Pancreas (tissue), 10 donors: ENCODE results near the gene SHB. TPM values are rescaled to one million over a fixed set of nuclear protein-coding genes. Genes with fewer than 3 reads are reported as not detected.

ENCODE experiments used
- ATAC-seq, 4 donors: fragments of 200-7000 bp; cut with Tn5 transposase; one replicate each; pipeline versions ENCODE4 v1.8.0 to v1.9.1; 2020; ENCODE audit warnings: mild to moderate bottlenecking in 4 of 4, moderate library complexity in 4 of 4
- DNase-seq, 6 donors: peaks; one replicate each; pipeline ENCODE4 v3.0.0-alpha.2; 2020
- FAIRE-seq: peaks from 2 replicates; lab custom pipeline; 2012; peaks lifted over from hg19 to GRCh38; lab: Jason Lieb, UNC
- H3K27ac ChIP-seq, 4 donors: fragments of 200-600 bp; sonication (generic); 1 replicate in 3 of 4; 2 replicates in 1 of 4; pipeline versions ENCODE4 v1.5.0 to v1.8.0; 2020
- H3K27me3 ChIP-seq, 4 donors: fragments of 200-600 bp; one replicate each; pipeline ENCODE4 v1.8.0; 2021
- H3K36me3 ChIP-seq, 3 donors: fragments of 200-600 bp; sonication (generic) in 1 of 3; one replicate each; pipeline versions ENCODE4 v1.5.0 to v1.8.0; 2020 to 2021
- H3K4me1 ChIP-seq, 3 donors: fragments of 200-600 bp; one replicate each; pipeline ENCODE4 v1.8.0; 2021
- H3K4me3 ChIP-seq, 4 donors: fragments of 200-600 bp; sonication (generic) in 2 of 4; one replicate each; pipeline versions ENCODE4 v1.5.0 to v1.8.0; 2020 to 2021
- H3K9me3 ChIP-seq, 4 donors: fragments of 200-600 bp; one replicate each; pipeline ENCODE4 v1.8.0; 2021
- WGBS, 2 donors: extraction: QIAGEN DNeasy Blood & Tissue Kit; methylation state at CpG; one replicate each; pipeline ENCODE4 v1.1.7; 2013; 5-methylcytosine and 5-hydroxymethylcytosine counted together
- intact Hi-C, 3 donors: fragments of 100-400 bp; cut with DNase I; formaldehyde crosslinking; loops; one replicate each; pipeline versions ENCODE4 v1.11.1 to v1.14.2; 2022
- polyA plus RNA-seq, 2 donors: library from polyadenylated mRNA; stranded (reverse); fragments of 200-250 nt; gene quantifications; one replicate each; pipeline ENCODE4 v1.2.3, GENCODE V29; 2013
- total RNA-seq, 6 donors: library from RNA; stranded (reverse); fragmentation: NEBNext Ultra II Directional in 4 of 6; extraction: Animal tissue kit (Norgen Biotek cat#: 25700) in 4 of 6; gene quantifications; one replicate each; pipeline versions ENCODE4 v1.2.1 to v1.2.4, GENCODE V29; 2021 to 2023
- TF ChIP-seq, protein P1 (sequence below), 4 donors: fragments of 200-600 bp; sonication (generic) in 3 of 4; IDR thresholded peaks; one replicate each; pipeline versions ENCODE4 v1.5.0 to v1.8.0; 2021; ENCODE audit warnings: antibody characterized with exemption in 4 of 4
- donor health status: healthy with polysubstance abuse.
- donor health status: DM: no; HTN: no; CAD: no; lungs with moderate emphysema.
- donor health status: DM: no; HTN: no; CAD: no.
- donor health status: control.
- donor health status: control.
- donor health status: Bipolar disorder and iron deficiency.
- donor health status: DM: yes; HTN: yes; CAD: no.
- donor health status: DM: no; HTN: no; CAD: no.
- donor health status: DM: no; HTN: no; CAD: no.
- donor health status: DM: yes; HTN: yes; CAD: no.

SHB gene
- total and polyA plus RNA-seq, 8 donors, result 11.5 to 24.2 (median 19.2) TPM

DNA sequence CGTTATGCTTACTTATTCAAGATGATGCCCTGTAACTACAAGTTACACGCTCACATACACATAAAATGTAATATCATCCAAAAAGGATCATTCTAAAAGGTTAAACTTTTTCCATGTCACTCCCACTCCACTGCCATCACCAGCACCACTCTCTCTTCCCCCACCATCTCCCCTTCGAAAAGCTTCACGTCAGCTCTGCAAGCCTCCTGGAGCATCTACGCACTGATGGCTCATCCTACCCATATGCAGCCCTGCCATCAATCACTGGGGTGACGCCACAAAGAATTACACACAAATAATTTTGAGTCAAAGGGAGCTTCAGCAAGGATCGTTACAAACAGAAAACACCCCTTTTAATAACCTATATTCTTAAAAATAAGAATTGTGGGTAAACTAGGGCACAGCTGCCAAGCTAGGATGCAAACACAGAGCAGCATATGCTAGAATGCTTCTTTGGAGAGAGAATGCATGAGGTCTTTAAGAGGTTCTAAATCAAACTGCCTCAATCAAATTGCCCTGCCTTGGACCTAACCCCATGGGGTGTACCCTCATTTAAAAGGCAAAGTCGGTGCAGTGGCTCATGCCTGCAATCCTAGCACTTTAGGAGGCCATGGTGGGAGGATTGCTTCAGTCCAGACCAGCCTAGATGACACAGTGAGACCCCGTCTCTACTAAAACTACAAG is 56.1 kb downstream of the SHB start:
- WGBS, 2 donors, result 90 to 91% methylated on average over 9 of the region's 9 CpGs
- H3K4me3 ChIP-seq, result no peak overlapping the region
- no peaks in the 10 kb centered on the region for H3K9me3 ChIP-seq
- ATAC-seq (no peak), FAIRE-seq (no peak), DNase-seq (no peak)
- peaks cover 7 to 19% (median 12%) of the 10 kb centered on the region in 3 donors for H3K4me1 ChIP-seq
- H3K36me3 ChIP-seq, result peaks cover 0 to 15% (median 4%) of the 10 kb centered on the region in 3 donors
- H3K27me3 ChIP-seq, result no peaks in the 10 kb centered on the region
- TF ChIP-seq, protein P1, sequence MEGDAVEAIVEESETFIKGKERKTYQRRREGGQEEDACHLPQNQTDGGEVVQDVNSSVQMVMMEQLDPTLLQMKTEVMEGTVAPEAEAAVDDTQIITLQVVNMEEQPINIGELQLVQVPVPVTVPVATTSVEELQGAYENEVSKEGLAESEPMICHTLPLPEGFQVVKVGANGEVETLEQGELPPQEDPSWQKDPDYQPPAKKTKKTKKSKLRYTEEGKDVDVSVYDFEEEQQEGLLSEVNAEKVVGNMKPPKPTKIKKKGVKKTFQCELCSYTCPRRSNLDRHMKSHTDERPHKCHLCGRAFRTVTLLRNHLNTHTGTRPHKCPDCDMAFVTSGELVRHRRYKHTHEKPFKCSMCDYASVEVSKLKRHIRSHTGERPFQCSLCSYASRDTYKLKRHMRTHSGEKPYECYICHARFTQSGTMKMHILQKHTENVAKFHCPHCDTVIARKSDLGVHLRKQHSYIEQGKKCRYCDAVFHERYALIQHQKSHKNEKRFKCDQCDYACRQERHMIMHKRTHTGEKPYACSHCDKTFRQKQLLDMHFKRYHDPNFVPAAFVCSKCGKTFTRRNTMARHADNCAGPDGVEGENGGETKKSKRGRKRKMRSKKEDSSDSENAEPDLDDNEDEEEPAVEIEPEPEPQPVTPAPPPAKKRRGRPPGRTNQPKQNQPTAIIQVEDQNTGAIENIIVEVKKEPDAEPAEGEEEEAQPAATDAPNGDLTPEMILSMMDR (IDR thresholded peaks at IDR 0.05), result no peak
- no peak overlapping the region for H3K27ac ChIP-seq
- intact Hi-C loops, result loop anchor here in 1 of 3 donors (10.0 kb wide), 1 partner anchor 48 kb away; no protein-coding TSS in a partner anchor

DNA sequence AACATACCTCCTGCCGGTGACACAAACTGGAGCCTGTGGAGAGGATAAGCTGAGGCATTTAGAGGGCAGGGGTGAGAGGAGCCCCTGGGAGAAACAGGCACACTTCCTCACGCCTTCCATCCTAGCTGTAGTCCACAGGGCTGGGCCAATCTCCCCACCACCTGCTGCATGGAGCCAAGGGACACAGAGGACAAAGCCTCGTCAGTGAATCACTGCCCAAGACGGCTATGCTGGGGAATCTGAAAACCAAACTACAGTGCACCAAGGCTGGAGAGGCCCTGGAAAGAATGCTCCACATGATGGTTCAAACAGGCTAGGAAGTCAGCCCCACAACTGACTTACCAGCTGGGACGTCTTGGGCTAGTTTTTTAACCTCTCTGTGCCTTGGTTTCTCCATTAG is 57.0 kb downstream of the SHB start:
- intact Hi-C loops, result loop anchor here in 1 of 3 donors (10.0 kb wide), 1 partner anchor 47 kb away; no protein-coding TSS in a partner anchor
- H3K4me1 ChIP-seq, result peaks cover 7 to 16% (median 10%) of the 10 kb centered on the region in 3 donors
- no peaks in the 10 kb centered on the region for H3K9me3 ChIP-seq
- no peaks in the 10 kb centered on the region for H3K27me3 ChIP-seq
- 85 to 90% methylated on average over 5 of the region's 5 CpGs for WGBS, 2 donors
- ATAC-seq (no peak), FAIRE-seq (no peak), DNase-seq (no peak)
- TF ChIP-seq, protein P1 (IDR thresholded peaks at IDR 0.05), result no peak
- no peak overlapping the region for H3K27ac ChIP-seq
- peaks cover 0 to 15% (median 4%) of the 10 kb centered on the region in 3 donors for H3K36me3 ChIP-seq
- no peak overlapping the region for H3K4me3 ChIP-seq

DNA sequence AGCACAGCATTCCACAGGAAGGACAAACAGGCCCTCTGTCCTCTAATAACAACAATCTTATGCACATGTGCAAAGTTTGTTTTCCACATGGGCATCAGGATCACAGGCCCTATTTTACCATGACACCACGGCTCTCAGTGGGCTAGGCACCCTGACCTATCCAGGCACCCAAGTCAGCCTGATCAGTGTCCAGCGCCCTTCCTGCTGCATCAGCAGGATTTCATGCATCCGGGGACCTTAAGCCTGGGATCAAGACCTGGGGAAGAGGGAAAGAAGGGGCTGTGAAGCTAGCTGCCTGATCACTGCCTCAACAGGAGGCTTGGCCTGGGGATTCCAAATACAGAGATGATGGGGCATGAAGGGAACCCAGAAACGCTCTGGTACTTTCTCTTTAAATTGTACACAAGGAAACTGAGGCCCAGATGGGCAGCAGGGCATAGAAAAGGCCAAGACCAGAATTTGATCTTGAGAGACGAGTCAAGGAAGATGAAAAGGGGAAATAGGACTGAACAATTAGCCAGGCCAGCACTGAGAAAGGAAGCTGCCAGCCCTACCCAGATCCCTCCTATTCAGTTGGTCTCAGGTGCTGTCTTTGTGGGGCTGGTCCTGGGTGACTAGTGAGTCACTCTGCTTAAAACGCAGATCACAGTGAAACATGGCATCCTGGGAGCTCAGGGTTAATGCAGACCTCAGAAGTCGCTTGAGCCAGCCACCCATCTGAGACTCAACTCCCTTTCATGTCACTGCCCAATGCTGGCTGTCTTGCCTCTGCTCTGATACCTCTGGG is 57.9 kb downstream of the SHB start:
- Histone ChIP-seq H3K9me3 (no peaks in the 10 kb centered on the region), H3K27me3 (no peaks in the 10 kb centered on the region), H3K4me3 (no peak overlapping the region), H3K27ac (no peak overlapping the region), H3K36me3 (peaks cover 0 to 15% (median 4%) of the 10 kb centered on the region in 3 donors), H3K4me1 (peaks cover 1 to 12% (median 7%) of the 10 kb centered on the region in 3 donors)
- intact Hi-C loops, result loop anchor here in 1 of 3 donors (10.0 kb wide), 1 partner anchor 46 kb away; no protein-coding TSS in a partner anchor
- 86 to 92% methylated on average over 7 of the region's 7 CpGs for WGBS, 2 donors
- DNase-seq (no peak), ATAC-seq (no peak), FAIRE-seq (no peak)
- TF ChIP-seq, protein P1 (IDR thresholded peaks at IDR 0.05), result no peak

DNA sequence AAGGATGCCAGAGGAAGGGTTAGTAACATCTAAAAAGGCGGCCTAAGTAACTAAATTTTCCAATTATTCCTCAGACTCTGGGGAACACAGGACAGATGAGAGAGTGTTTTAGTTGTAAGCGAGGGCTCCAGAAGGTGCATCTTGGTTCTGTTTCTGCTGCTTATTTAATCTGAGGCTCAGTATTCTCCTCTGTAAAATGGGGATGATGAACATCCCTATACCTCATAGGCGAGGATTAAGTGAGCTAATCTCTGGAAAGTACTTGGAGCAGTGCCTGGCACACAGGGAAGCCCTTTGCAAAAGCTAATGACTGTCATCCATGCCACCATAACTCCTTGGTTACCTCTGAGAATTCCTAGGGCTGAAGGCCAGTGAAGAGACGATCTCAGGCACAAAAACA is 59.0 kb downstream of the SHB start:
- WGBS, 2 donors, result 80% methylated on average over 4 of the region's 4 CpGs
- DNase-seq, result no peak
- Histone ChIP-seq H3K4me3 (no peak overlapping the region), H3K9me3 (no peaks in the 10 kb centered on the region), H3K36me3 (peaks cover 0 to 9% (median 4%) of the 10 kb centered on the region in 3 donors), H3K4me1 (peaks cover 0 to 12% (median 7%) of the 10 kb centered on the region in 3 donors), H3K27me3 (no peaks in the 10 kb centered on the region), H3K27ac (no peak overlapping the region)
- no peak for FAIRE-seq
- ATAC-seq, result no peak
- TF ChIP-seq, protein P1 (IDR thresholded peaks at IDR 0.05), result no peak
- intact Hi-C loops, result loop anchor here in 1 of 3 donors (10.0 kb wide), 1 partner anchor 45 kb away; no protein-coding TSS in a partner anchor
